Measurements from ENCODE around the gene EIF4G3.
"Not testable (repeated sequence)": the region's sequence is repeated elsewhere in the genome, so short reads cannot be mapped to it uniquely, and the experiment has no call there.

The EIF4G3 gene

GRCh38 chr1:21152423-21153100 is 24.1 kb downstream of the EIF4G3 start:
- DNase-seq, result no peak

GRCh38 chr1:21149855-21150432 is 26.8 kb downstream of the EIF4G3 start:
- no peak for DNase-seq

- DNase-seq, result no peak
These were observed 27.3 kb downstream of the EIF4G3 start for GRCh38 chr1:21149430-21149854.

GRCh38 chr1:21143752-21144151 is 32.9 kb downstream of the EIF4G3 start:
- no peak for DNase-seq

- DNase-seq, result no peak
These were observed 33.6 kb downstream of the EIF4G3 start for GRCh38 chr1:21143138-21143537.

GRCh38 chr1:21141030-21141429 is 35.7 kb downstream of the EIF4G3 start:
- no peak for DNase-seq

GRCh38 chr1:21139601-21140000 is 37.1 kb downstream of the EIF4G3 start:
- DNase-seq, result no peak

- not testable (repeated sequence) for DNase-seq
These were observed 40.4 kb downstream of the EIF4G3 start for GRCh38 chr1:21136344-21136743.

- DNase-seq, result no peak
These were observed 45.5 kb downstream of the EIF4G3 start for GRCh38 chr1:21131200-21131599.

GRCh38 chr1:21129407-21129806 is 47.3 kb downstream of the EIF4G3 start:
- no peak for DNase-seq

GRCh38 chr1:21126324-21126723 is 50.4 kb downstream of the EIF4G3 start:
- DNase-seq, result no peak

- DNase-seq, result no peak
These were observed 51.9 kb downstream of the EIF4G3 start for GRCh38 chr1:21124846-21125245.

- DNase-seq, result no peak
These were observed 53.3 kb downstream of the EIF4G3 start for GRCh38 chr1:21123287-21123948.

GRCh38 chr1:21121764-21122471 is 54.8 kb downstream of the EIF4G3 start:
- DNase-seq, result no peak

- DNase-seq, result no peak
These were observed 58.5 kb downstream of the EIF4G3 start for GRCh38 chr1:21118167-21118566.

- DNase-seq, result no peak
These were observed 59.1 kb downstream of the EIF4G3 start for GRCh38 chr1:21117597-21118001.

GRCh38 chr1:21117159-21117558 is 59.5 kb downstream of the EIF4G3 start:
- DNase-seq, result no peak

- DNase-seq, result no peak
These were observed 61.5 kb downstream of the EIF4G3 start for GRCh38 chr1:21115098-21115760.

- no peak for DNase-seq
These were observed 62.3 kb downstream of the EIF4G3 start for GRCh38 chr1:21114431-21114830.

- DNase-seq, result no peak
These were observed 66.5 kb downstream of the EIF4G3 start for GRCh38 chr1:21110163-21110562.

GRCh38 chr1:21106709-21107108 is 70.0 kb downstream of the EIF4G3 start:
- no peak for DNase-seq

GRCh38 chr1:21106238-21106637 is 70.5 kb downstream of the EIF4G3 start:
- DNase-seq, result no peak

- no peak for DNase-seq
These were observed 70.9 kb downstream of the EIF4G3 start for GRCh38 chr1:21105807-21106206.

Data from stimulated activated naive CD4-positive, alpha-beta T cell treated with Interleukin-2 at 50 U/mL for 16 hours (primary cell).